IMR-90 (cell line): ENCODE results near the gene KIF1B.

Experiments used
- MAFK ChIP-seq: IDR thresholded peaks from 2 replicates; pipeline ENCODE4 v1.6.1; 2012; ENCODE audit warnings: low read depth, low read length, improper control_type of control experiment
- POLR2A ChIP-seq: IDR thresholded peaks from 2 replicates; pipeline ENCODE4 v1.6.1; 2012; ENCODE audit warnings: mild to moderate bottlenecking, low read depth, low read length
- RCOR1 ChIP-seq: IDR thresholded peaks from 2 replicates; pipeline ENCODE4 v1.6.1; 2012; ENCODE audit warnings: mild to moderate bottlenecking, low read length, improper control_type of control experiment; ENCODE audit not compliant: insufficient replicate concordance
- RFX5 ChIP-seq: IDR thresholded peaks from 2 replicates; pipeline ENCODE4 v1.8.0; 2012; ENCODE audit warnings: low read depth, mild to moderate bottlenecking, low read length, moderate library complexity
- TF ChIP-seq, protein P1 (sequence below): conservative IDR thresholded peaks from 2 replicates; pipeline ENCODE4 v1.5.1; 2012; ENCODE audit warnings: mild to moderate bottlenecking, low read depth, low read length, improper control_type of control experiment

DNA sequence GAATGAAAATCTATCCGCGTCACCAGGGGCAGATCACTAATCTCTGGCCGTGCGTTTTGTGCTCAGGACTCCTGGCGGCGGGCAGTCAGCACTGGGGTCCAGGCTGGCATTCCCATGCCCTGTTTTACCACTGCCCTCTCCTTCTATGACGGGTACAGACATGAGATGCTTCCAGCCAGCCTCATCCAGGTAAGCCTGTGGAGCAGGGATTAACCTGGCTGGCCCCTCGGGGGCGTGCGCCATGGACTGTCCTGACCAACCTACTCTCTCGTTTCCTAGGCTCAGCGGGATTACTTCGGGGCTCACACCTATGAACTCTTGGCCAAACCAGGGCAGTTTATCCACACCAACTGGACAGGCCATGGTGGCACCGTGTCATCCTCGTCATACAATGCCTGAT, 209.0 kb downstream of the KIF1B start:
- no peak for TF ChIP-seq RCOR1
- no peak for TF ChIP-seq MAFK
- TF ChIP-seq, protein P1, sequence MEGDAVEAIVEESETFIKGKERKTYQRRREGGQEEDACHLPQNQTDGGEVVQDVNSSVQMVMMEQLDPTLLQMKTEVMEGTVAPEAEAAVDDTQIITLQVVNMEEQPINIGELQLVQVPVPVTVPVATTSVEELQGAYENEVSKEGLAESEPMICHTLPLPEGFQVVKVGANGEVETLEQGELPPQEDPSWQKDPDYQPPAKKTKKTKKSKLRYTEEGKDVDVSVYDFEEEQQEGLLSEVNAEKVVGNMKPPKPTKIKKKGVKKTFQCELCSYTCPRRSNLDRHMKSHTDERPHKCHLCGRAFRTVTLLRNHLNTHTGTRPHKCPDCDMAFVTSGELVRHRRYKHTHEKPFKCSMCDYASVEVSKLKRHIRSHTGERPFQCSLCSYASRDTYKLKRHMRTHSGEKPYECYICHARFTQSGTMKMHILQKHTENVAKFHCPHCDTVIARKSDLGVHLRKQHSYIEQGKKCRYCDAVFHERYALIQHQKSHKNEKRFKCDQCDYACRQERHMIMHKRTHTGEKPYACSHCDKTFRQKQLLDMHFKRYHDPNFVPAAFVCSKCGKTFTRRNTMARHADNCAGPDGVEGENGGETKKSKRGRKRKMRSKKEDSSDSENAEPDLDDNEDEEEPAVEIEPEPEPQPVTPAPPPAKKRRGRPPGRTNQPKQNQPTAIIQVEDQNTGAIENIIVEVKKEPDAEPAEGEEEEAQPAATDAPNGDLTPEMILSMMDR: no peak
- TF ChIP-seq RFX5: no peak
- no peak for TF ChIP-seq POLR2A
